GM20431 (cell line): ENCODE results near the gene FSTL5.

Experiments used
- in situ Hi-C: fragments of 300-500 bp; cut with MseI, MboI; formaldehyde crosslinking; loops from one replicate; pipeline ENCODE4 v1.15.0; 2020; ENCODE audit warnings: low sequenced_read_pairs; ENCODE audit not compliant: unreplicated experiment

Gene FSTL5

DNA sequence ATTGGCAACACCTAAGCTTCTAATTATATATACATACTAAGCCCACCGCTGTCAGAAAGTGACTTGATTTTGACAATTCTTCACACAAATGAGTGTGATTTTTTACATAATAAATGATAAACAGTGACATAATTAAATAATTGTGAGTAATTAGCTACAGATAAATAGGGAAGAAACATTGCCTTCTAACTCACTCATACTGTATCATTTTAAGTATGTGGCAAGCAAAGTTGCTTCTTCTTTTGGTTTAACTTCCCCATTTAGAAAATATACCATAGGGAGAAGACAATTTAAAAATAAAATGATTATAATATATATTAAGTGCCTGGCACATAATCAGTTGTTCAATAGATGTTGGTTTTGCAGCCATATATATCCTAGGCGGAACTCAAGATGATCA, 644.2 kb downstream of the FSTL5 start:
- in situ Hi-C loops = no loop called here

- in situ Hi-C loops = no loop called here
These were observed 645.9 kb downstream of the FSTL5 start for GRCh38 chr4:161517941-161518340.

DNA sequence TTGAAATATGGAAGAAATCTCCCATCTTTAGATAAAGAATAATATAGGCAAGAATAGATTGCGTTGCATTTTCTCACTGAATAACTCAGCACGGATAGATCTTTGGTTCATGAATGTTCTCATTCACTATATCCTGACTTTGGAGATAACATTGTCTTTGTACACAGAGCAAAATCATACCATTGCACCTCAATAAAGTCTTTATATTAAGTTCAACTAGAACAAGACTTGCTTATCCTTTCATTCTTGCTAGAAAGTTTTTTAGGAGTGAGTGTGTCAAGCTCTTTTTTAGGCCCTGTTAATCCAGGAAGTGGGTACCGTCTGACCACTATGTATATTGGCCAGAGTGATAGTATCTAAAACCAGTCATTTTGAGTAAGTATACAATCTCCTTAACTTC, 658.7 kb downstream of the FSTL5 start:
- in situ Hi-C loops = no loop called here

DNA sequence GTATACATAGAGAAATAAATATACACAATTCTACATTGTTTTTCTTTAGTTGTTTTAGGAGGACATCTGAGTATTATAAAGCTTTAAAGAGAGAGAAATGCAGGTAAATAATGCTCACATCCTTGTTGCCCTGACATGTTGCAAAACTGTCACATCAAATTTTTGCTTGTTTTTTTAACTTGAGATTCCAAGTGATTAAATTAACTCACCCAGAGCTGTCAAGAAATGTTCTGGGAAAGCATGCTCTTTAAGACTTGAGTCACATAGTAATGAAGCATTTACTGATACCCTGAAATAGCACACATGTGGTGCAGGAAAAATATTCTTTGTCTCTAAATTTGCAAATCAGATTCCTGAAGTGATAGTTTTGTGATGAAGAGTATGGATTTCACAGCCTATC, 665.6 kb downstream of the FSTL5 start:
- in situ Hi-C loops = no loop called here

DNA sequence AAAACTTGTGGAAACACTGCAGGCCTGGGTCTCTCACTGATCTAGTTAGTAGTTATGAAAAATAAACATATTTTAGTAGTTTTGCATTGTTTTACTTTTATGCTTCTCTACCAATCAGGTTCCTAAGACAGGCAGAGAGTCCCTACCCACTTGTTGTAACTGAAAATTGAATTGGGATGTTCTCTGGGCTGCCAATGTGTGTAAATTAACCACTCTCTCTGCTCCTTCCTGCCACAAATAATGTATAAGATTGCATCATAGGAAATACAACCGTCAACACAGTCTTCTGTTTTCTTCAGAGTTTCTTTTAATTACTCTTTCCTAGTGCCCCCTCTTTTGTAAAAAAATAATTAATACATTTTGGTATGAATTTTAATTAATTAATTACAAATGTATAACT, 677.3 kb downstream of the FSTL5 start:
- in situ Hi-C loops = no loop called here

DNA sequence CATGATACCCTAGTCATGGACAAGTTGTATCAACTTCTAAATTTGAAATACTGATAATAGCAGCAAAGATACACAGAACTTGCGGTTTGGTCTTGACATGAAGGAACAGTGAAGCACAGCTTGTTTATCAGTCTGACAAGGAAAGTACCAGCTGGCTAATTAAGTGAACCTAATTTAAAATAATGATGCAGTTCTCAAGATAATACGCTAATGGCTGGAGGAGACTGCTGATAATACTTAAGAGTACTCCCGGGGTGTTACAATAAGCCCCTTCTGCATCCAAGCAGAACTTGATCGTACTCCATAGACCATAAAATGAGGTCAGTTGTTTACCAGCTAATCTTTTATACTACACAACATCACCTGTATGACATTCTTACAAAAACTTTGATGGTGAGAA, 697.5 kb downstream of the FSTL5 start:
- in situ Hi-C loops = no loop called here

- in situ Hi-C loops = no loop called here
These were observed 700.4 kb downstream of the FSTL5 start for GRCh38 chr4:161463436-161463835.

DNA sequence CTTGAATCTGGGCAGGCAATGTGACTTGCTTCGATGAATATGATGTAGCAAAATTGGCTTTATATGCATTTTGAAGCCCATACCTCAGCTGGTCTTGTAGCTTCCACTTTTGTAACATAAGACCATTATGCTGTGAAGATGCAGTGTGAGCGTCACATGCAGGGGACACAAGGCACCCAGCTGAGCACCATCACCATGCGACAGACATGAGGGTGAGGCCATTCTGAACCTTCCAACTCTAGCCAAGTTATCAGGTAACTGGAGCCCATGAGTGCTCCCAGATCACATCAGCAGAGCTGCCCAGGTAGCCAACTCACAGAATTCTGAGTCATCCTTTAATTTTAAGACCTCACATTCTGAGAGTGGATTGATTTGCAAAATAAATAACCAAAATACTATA, 705.9 kb downstream of the FSTL5 start:
- in situ Hi-C loops = no loop called here

DNA sequence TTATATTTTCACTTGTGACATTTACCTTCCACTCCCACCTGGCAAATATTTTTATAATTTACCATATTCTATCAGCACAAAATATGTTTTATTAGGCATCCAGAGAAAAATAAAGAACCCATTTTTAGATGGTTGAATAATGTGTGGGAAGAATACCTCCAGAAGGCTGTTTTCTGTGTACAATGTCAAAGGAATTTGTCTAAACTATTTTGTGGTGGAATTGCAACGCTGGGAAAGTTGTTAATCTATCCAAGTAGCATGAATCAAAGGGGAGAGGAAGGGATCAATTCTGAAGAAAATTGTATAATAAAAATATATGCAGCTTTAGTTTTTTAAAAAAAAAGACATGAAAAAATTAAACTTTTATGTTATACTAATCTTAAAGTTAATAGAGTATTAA, 706.5 kb downstream of the FSTL5 start:
- in situ Hi-C loops = no loop called here

DNA sequence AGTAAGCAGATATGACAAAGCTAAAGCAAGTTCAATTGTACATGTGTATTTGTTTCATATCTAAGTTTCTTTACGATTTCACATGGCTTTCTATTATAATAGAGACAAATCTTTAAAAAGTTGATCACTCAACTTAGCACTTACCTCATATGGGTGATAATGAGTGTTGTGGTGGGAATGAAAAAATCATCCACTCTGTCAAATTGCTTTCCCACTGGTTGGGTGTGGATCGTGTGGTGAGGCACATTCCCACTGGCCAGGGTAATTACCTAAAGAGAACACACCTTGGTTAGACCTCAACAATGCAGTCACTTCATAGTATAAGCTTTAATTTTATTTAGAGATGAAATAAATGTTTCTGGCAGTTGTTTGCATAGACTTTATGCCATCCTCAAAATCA, 708.9 kb downstream of the FSTL5 start:
- in situ Hi-C loops = no loop called here

DNA sequence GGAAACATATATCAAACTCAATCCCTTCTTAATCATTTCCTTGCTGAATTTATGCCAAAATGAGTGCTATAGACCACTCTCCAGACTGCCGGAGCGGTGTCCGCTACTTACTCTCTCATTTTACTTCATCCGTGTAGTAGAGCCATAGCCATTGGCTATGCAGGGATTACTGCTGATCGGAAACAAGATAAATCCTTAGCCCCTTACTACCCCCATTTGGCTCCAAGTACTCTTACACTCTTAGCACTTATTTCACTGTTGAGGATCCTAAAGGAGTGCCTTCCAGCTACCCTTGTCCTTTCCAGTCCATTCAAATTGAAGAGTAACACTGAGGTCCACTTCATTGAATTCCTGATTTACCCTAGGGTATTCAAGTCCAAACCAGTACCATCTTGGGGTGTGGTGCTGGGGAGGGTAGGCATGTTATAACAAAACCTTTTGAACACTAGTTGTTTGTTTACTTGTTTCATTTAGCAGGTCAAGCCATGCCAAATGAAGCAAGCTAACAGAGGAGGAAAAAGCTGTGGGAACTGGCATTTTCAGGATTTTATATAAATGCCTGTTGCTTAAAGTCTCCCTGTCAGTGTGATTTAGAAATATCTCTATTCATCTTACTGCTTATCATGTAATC, 715.1 kb downstream of the FSTL5 start:
- in situ Hi-C loops = no loop called here

- in situ Hi-C loops = no loop called here
These were observed 719.2 kb downstream of the FSTL5 start for GRCh38 chr4:161444626-161445025.

DNA sequence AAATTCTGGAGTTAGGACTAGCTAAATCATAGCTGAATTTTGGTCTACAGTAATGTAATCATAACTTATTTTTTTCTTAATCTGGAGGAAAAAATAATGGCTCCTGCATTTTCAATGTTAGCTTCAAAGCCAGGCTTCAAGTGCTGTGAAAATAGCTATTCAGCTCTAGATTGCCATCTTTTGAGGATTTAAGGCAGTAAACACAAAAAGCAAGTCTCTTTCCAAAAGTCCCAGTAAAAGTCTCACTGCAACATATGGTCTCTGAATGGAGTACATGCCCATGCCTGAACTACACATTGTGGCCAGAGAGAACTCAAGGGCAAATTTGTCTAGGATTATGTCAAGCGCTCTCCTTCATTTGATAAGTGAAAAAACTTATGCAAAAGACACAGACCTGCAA, 720.9 kb downstream of the FSTL5 start:
- in situ Hi-C loops = no loop called here

GRCh38 chr4:161438096-161438495, 725.7 kb downstream of the FSTL5 start:
- in situ Hi-C loops = no loop called here

DNA sequence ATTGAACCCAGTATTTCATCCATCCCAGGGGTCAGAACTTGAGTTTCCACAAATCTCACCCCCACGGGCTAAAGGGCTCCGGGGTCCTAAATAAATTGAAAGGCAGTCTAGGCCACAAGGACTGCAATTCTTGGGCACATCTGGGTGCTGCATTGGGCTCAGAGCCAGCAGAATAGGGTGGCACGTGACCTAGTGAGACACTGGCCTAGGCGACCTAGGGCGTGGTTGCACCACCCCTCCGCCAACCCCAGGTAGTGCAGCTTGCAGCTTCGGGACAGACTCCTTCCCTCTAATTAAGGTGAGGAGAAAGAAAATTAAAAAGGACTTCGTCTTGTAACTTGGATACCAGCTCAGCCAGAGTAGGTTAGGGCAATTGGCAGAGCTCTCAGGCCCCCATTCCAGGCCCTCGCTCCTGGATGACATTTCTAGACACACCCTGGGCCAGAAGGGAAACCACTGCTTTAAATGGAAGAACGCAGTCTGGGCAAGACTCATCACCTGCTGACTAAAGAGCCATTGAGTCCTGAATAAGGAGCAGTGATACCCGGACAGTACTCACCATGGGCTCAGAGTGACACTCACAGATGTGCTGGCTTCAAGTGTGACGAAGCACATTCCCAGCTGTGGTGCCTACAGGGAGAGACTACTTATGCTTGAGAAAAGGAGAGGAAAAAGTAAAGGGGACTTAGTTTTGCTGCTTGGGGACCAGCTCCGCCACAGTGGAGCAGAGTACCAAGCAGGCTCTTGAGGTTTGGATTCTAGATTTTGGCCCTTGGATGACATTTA, 735.4 kb downstream of the FSTL5 start:
- in situ Hi-C loops = no loop called here

- in situ Hi-C loops = no loop called here
These were observed 744.0 kb downstream of the FSTL5 start for GRCh38 chr4:161419822-161420221.

DNA sequence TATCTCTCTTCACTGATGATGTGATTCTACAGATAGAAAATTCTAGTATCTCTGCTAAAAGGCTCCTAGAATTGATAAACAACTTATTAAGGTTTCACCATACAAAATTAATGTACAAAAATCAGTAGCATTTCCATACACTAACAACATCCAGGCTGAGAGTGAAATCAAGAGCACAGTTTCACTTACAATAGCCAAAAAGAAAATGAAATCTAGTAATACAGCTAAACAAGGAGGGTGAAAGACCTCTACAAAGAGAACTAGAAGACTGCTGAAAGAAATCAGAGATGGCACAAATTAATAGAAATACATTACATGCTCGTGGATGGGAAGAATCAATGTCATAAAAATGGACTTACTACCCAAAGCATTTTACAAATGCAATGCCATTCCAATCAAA, 751.9 kb downstream of the FSTL5 start:
- in situ Hi-C loops = no loop called here

DNA sequence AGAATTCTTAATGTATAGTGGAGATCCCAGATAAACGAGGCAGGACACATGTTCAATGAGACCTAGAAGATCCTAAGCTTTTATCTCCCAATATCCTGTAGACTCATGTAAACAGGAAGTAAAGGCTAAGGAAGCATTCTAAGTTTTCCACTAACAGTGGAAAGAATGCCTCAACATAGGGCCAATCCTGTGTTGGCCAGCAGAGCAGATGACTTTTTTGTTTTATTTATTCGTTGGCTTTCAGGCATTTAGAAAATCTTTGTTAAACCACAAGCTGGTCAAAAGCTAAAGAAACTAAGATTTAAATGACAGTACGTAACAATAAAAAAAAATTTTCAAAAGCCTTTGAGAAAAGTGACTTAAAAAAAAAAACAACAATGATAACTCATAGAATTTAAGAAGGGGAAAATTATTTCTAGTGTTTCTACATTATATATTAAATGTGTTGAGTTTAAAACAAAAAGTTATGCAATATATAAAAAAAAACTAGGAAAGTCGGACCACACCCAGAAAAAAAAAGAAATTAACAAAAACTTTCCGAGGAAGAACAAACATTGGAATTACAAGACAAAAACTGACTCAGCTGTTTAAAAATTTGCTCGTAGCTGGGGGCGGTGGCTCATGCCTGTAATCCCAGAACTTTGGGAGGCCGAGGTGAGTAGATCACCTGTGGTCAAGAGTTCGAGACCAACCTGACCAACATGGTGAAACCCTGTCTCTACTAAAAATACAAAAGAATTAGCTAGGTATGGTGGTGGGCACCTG, 759.3 kb downstream of the FSTL5 start:
- in situ Hi-C loops = no loop called here

DNA sequence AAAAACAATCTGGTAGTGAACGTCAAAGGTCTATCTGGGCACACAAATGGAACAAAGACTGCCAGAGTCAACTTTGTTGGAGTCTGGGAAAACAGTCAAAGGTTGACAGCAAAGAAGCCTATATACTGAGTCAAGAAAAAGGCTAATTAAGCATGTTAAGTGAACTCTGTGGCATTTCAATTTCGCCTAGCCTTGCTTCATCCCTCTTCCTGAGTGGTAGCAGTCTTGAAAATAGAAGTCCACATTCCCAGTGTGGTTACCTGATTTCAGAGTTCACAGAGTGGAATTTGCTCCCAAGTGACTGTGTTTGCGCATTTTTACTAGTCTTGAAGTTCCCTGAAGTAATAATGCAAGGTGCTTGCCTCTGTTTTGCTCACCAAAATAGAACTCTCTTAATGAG, 760.0 kb downstream of the FSTL5 start:
- in situ Hi-C loops = no loop called here

- in situ Hi-C loops = no loop called here
These were observed 770.2 kb downstream of the FSTL5 start for GRCh38 chr4:161393602-161394001.

DNA sequence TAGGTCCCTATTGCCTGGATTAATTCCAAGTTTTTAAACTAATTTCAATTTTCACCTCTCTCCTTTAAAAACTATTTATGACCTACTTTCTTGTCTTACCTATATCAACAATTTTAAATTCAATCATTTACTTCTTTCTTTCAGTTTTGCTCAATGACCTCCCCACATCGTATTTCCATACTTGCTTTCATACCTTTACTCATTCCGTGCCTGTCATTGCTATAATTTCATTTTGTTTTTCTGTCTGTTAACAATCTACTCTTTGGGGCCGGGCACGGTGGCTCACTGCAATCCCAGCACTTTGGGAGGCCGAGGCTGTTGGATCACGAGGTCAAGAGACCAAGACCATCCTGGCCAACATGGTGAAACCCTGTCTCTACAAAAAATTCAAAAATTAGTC, 781.1 kb downstream of the FSTL5 start:
- in situ Hi-C loops = no loop called here
